Bronchial epithelial cell (primary cell): ENCODE data around the gene PARN. TPM values are rescaled to one million over a fixed set of nuclear protein-coding genes. Genes with fewer than 3 reads are reported as not detected.

Source experiments
- DNase-seq: peaks from one replicate; pipeline ENCODE4 v3.0.0-alpha.2; 2010; ENCODE audit warnings: low read depth
- FAIRE-seq: peaks from 2 replicates; lab custom pipeline; 2011; peaks lifted over from hg19 to GRCh38; lab: Jason Lieb, UNC
- H3K27me3 ChIP-seq: 2 replicates; pipeline ENCODE4 v1.5.1; 2011; ENCODE audit warnings: low read length; ENCODE audit not compliant: control insufficient read depth, insufficient read depth
- H3K36me3 ChIP-seq: 2 replicates; pipeline ENCODE4 v1.5.1; 2011; ENCODE audit warnings: low read length; ENCODE audit not compliant: control insufficient read depth, insufficient read depth
- H3K4me3 ChIP-seq: 2 replicates; pipeline ENCODE4 v1.5.1; 2011; ENCODE audit warnings: mild to moderate bottlenecking, low read depth, low read length, control low read depth
- total RNA-seq: library from RNA; depleted of rRNA; stranded (reverse); fragments of >200 nt; gene quantifications from 2 replicates; pipeline ENCODE4 v1.2.1, GENCODE V29; 2014
- TF ChIP-seq, protein P1 (sequence below): IDR thresholded peaks from 2 replicates; pipeline ENCODE4 v1.5.1; 2011; ENCODE audit warnings: mild to moderate bottlenecking, moderate library complexity, low read length, control low read depth, inconsistent platforms; ENCODE audit not compliant: insufficient read depth, severe bottlenecking

Gene PARN
- total RNA-seq, 1 donor from 2014 or later, result 18.7 TPM

DNA sequence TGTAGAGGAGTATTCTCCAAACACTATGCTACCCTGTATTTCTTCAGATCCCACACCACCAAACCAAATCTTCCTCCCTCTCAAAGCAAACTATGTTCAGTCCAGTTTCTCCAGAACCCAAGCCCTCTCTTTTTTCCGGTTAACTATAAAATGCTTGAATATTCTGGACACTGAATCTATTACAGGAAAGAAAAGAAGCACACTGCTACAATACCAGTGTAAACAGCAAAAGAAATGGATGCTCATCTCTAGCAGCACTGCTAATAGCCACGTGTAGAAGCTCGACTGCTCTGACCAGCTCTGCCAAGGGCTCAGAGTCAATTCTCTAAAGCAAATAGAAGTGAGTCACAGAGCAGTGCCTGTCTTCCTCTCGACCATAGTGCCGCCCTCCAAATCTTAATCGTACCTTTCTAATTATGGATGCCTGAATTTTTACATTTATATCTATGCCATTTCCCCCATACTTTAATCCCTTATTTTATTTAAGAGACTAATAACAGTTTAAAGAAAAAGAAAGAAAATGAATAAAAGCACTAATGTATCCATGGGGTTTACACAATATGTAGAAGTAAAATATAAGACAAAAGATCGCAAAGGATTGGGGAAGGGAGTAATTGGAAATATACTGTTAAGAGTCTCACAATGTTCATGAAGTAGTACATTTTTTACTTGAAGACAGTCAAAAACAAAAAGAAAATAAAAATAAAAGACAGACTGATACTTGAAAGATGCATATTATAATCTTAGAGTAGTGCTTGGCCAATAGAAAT is 154.5 kb downstream of the PARN start:
- TF ChIP-seq, protein P1, sequence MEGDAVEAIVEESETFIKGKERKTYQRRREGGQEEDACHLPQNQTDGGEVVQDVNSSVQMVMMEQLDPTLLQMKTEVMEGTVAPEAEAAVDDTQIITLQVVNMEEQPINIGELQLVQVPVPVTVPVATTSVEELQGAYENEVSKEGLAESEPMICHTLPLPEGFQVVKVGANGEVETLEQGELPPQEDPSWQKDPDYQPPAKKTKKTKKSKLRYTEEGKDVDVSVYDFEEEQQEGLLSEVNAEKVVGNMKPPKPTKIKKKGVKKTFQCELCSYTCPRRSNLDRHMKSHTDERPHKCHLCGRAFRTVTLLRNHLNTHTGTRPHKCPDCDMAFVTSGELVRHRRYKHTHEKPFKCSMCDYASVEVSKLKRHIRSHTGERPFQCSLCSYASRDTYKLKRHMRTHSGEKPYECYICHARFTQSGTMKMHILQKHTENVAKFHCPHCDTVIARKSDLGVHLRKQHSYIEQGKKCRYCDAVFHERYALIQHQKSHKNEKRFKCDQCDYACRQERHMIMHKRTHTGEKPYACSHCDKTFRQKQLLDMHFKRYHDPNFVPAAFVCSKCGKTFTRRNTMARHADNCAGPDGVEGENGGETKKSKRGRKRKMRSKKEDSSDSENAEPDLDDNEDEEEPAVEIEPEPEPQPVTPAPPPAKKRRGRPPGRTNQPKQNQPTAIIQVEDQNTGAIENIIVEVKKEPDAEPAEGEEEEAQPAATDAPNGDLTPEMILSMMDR, result no peak
- no peak overlapping the region for H3K4me3 ChIP-seq
- FAIRE-seq (no peak), DNase-seq (peak; percentile 76)
- no peaks in the 10 kb centered on the region for H3K36me3 ChIP-seq
- H3K27me3 ChIP-seq, result no peaks in the 10 kb centered on the region

DNA sequence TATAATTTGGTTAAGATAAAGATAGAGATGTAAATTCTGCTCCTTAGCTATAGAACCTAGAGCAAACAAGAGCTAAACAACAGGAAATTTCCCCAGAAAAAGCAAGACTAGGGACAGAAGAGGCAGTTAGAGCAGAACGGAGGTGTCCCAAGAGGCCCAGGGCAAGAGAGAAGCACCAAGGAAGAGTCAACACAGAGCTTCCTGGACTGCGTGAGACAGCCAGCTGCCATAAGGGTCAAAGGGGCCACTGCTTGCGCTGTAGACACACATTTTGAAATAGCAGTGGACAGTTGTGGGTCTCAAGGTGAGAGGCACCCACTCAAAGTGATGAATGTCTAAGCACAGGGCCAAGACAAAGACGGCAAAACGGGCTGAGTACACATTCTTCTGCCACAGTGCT is 156.6 kb downstream of the PARN start:
- TF ChIP-seq, protein P1, result no peak
- Histone ChIP-seq H3K36me3 (no peaks in the 10 kb centered on the region), H3K27me3 (no peaks in the 10 kb centered on the region), H3K4me3 (no peak overlapping the region)
- DNase-seq, result no peak
- no peak for FAIRE-seq

DNA sequence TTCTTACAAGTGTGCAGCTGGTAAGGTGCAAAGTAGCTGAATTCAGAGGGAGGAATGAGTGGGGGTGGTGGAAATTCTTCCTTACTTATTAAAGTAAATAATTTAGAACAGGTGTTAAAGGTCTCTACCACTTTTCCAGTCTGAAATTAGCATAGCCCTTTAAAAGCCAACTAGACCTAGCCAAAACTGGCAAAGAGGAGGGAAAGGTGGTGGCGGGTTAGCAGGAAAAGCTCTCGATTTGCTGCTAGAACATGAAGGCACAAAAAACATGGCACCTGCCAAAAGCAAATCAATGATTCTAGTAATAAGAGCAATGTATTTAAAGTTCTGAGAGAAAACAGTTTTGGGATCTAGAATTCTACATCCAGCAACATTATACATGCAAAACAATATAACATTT is 157.7 kb downstream of the PARN start:
- DNase-seq (no peak), FAIRE-seq (no peak)
- Histone ChIP-seq H3K27me3 (no peaks in the 10 kb centered on the region), H3K36me3 (no peaks in the 10 kb centered on the region), H3K4me3 (no peak overlapping the region)
- TF ChIP-seq, protein P1, result no peak

DNA sequence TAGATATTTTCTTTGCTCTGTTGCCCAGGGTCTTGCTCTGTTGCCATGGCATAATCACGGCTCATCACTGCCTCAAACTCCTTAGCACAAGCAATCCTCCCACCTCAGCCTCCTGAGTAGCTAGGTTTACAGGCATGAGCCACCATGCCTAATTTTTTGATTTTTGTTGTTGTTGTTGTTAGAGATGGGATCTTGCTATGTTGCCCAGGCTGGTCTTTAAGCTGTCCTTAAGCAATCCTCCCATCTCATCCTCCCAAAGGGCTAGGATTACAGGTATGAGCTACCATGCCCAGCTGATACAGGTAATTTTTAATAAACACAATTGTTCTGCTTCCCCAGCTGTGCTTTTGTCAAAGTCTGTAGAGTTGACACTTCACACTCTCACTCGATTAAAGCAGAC is 159.3 kb downstream of the PARN start:
- DNase-seq, result no peak
- TF ChIP-seq, protein P1, result no peak
- H3K27me3 ChIP-seq, result no peaks in the 10 kb centered on the region
- no peaks in the 10 kb centered on the region for H3K36me3 ChIP-seq
- no peak overlapping the region for H3K4me3 ChIP-seq
- no peak for FAIRE-seq

DNA sequence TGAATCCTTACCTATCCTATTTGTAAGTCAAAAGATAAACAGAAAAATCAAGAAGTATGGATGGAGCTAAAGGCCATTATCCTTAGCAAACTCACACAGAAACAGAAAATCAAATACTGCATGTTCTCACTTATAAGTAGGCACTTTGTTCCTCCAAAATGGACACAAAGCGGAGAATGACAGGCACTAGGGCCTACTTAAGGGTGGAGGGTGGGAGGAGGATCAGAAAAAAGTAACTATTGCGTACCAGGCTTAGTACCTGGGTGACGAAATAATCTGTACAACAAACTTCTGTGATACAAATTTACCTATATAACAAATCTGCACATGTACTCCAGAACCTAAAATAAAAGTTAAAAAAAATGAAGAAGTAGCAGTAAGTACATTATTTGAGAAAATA is 164.3 kb downstream of the PARN start:
- no peaks in the 10 kb centered on the region for H3K27me3 ChIP-seq

More for the DNA sequence above, 164.3 kb downstream of the PARN start:
- Histone ChIP-seq H3K36me3 (no peaks in the 10 kb centered on the region), H3K4me3 (no peak overlapping the region)
- TF ChIP-seq, protein P1, result no peak
- FAIRE-seq, result no peak
- DNase-seq, result no peak
